Activated CD8-positive, alpha-beta memory T cell treated with anti-CD3 and anti-CD28 coated beads, Interleukin-2, amount 50 U/mL, for 4 hours (primary cell): ENCODE results near the gene PPL.
"Not testable (repeated sequence)": the region's sequence is repeated elsewhere in the genome, so short reads cannot be mapped to it uniquely, and the experiment has no call there.

Source experiments
- DNase-seq: peaks from one replicate; pipeline ENCODE4 v3.0.0-alpha.2; 2020

Gene PPL

GRCh38 chr16:4933871-4934395 is 3.0 kb downstream of the PPL start:
- no peak for DNase-seq

- DNase-seq: no peak
Measured at GRCh38 chr16:4933433-4933832, 3.5 kb downstream of the PPL start.

- DNase-seq: no peak
Measured at GRCh38 chr16:4931381-4931780, 5.6 kb downstream of the PPL start.

- DNase-seq: not testable (repeated sequence)
Measured at GRCh38 chr16:4929619-4930018, 7.3 kb downstream of the PPL start.

GRCh38 chr16:4928227-4928626 is 8.7 kb downstream of the PPL start:
- no peak for DNase-seq

- DNase-seq: no peak
Measured at GRCh38 chr16:4927661-4928060, 9.3 kb downstream of the PPL start.

GRCh38 chr16:4926928-4927327 is 10.0 kb downstream of the PPL start:
- DNase-seq: no peak

- DNase-seq: no peak
Measured at GRCh38 chr16:4925791-4926190, 11.2 kb downstream of the PPL start.

GRCh38 chr16:4925293-4925607 is 11.7 kb downstream of the PPL start:
- no peak for DNase-seq

- DNase-seq: no peak
Measured at GRCh38 chr16:4924593-4925292, 12.2 kb downstream of the PPL start.

- no peak for DNase-seq
Measured at GRCh38 chr16:4923853-4924252, 13.1 kb downstream of the PPL start.

- DNase-seq: no peak
Measured at GRCh38 chr16:4922721-4923342, 14.1 kb downstream of the PPL start.

GRCh38 chr16:4920826-4921225 is 16.1 kb downstream of the PPL start:
- DNase-seq: no peak

- DNase-seq: no peak
Measured at GRCh38 chr16:4918781-4919251, 18.1 kb downstream of the PPL start.

- DNase-seq: no peak
Measured at GRCh38 chr16:4917117-4917516, 19.8 kb downstream of the PPL start.

GRCh38 chr16:4915226-4915761 is 21.7 kb downstream of the PPL start:
- no peak for DNase-seq

GRCh38 chr16:4914528-4915225 is 22.3 kb downstream of the PPL start:
- DNase-seq: no peak

- no peak for DNase-seq
Measured at GRCh38 chr16:4913774-4914525, 23.0 kb downstream of the PPL start.

GRCh38 chr16:4913130-4913773 is 23.7 kb downstream of the PPL start:
- no peak for DNase-seq

- no peak for DNase-seq
Measured at GRCh38 chr16:4911970-4912386, 25.0 kb downstream of the PPL start.

- DNase-seq: no peak
Measured at GRCh38 chr16:4910828-4911227, 26.1 kb downstream of the PPL start.

GRCh38 chr16:4909825-4910224 is 27.1 kb downstream of the PPL start:
- DNase-seq: no peak
